ENCODE results near the gene IMMT. TPM values are rescaled to one million over a fixed set of nuclear protein-coding genes. Genes with fewer than 3 reads are reported as not detected.

Gene IMMT
- total and polyA plus RNA-seq, 9 of the 15 experiments (the other 6 are each of a cell fraction or from before 2014, with no cell fraction given), result 119 to 294 (median 140) TPM

GRCh38 chr2:86105969-86106945 lies 89.0 kb downstream of the IMMT start, which contains the start of gene PTCD3 (continued):
- TF ChIP-seq ZNF766 (CRISPR knock-in tag; conservative IDR thresholded peaks at IDR 0.05) (no peak; the same call in 1 of the 2 replicates), NFIC (IDR thresholded peaks at IDR 0.05) (0 out of 2 replicates have a peak, but pooled peaks have one; percentile 24), POU5F1 (IDR thresholded peaks at IDR 0.05; ENCODE audit: borderline replicate concordance, low read depth, low read length, partially characterized antibody) (no peak), KLF1 (tag; IDR thresholded peaks at IDR 0.05) (no peak), NR2C2 (CRISPR knock-in tag; IDR thresholded peaks at IDR 0.05) (peak; percentile 57; the same call in 1 of the 2 replicates), NR2C2 (tag; IDR thresholded peaks at IDR 0.05) (peak; percentile 96), PCBP1 (IDR thresholded peaks at IDR 0.05; ENCODE audit: low read depth, low read length, poor library complexity, severe bottlenecking) (no peak), TAF15 (IDR thresholded peaks at IDR 0.05; ENCODE audit: low read depth, low read length) (no peak), U2AF2 (optimal IDR thresholded peaks at IDR 0.05; ENCODE audit: low read depth, low read length) (no peak), FOXA1 (IDR thresholded peaks at IDR 0.05; ENCODE audit: borderline replicate concordance) (no peak), THAP7 (CRISPR knock-in tag; IDR thresholded peaks at IDR 0.05) (no peak), MECOM (CRISPR knock-in tag; IDR thresholded peaks at IDR 0.05) (no peak), CBFA2T2 (conservative IDR thresholded peaks at IDR 0.05) (no peak), FOXJ2 (tag; IDR thresholded peaks at IDR 0.05) (no peak; the same call in 1 of the 2 replicates), HDAC2 (IDR thresholded peaks at IDR 0.05) (peak; percentile 49; the same call in 1 of the 2 replicates), ZNF408 (CRISPR knock-in tag; IDR thresholded peaks at IDR 0.05; ENCODE audit: low read depth) (no peak), SMARCA5 (IDR thresholded peaks at IDR 0.05) (no peak), SAP30 (IDR thresholded peaks at IDR 0.05; ENCODE audit: borderline replicate concordance, insufficient read depth, low read depth, low read length, poor library complexity, severe bottlenecking) (peak; percentile 64), XRCC5 (IDR thresholded peaks at IDR 0.05; ENCODE audit: low read depth, low read length) (no peak), CHD2 (IDR thresholded peaks at IDR 0.05; ENCODE audit: low read depth, low read length) (no peak; the same call in 1 of the 2 replicates), SIX5 (IDR thresholded peaks at IDR 0.05; ENCODE audit: borderline replicate concordance in 1 of 2, insufficient read depth in 1 of 2, low read depth in 1 of 2, low read length in 2 of 2) (peak; percentile 24 to 62; a peak in 2 of 4 replicates), PTTG1 (tag; IDR thresholded peaks at IDR 0.05; ENCODE audit: low read depth) (no peak)
- TF ChIP-seq, protein P1, sequence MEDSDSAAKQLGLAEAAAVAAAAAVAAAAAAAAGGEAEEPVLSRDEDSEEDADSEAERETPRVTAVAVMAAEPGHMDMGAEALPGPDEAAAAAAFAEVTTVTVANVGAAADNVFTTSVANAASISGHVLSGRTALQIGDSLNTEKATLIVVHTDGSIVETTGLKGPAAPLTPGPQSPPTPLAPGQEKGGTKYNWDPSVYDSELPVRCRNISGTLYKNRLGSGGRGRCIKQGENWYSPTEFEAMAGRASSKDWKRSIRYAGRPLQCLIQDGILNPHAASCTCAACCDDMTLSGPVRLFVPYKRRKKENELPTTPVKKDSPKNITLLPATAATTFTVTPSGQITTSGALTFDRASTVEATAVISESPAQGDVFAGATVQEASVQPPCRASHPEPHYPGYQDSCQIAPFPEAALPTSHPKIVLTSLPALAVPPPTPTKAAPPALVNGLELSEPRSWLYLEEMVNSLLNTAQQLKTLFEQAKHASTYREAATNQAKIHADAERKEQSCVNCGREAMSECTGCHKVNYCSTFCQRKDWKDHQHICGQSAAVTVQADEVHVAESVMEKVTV (CRISPR knock-in tag; IDR thresholded peaks at IDR 0.05), result 0 out of 2 replicates have a peak, but pooled peaks have one; percentile 5
- TF ChIP-seq, protein P2, sequence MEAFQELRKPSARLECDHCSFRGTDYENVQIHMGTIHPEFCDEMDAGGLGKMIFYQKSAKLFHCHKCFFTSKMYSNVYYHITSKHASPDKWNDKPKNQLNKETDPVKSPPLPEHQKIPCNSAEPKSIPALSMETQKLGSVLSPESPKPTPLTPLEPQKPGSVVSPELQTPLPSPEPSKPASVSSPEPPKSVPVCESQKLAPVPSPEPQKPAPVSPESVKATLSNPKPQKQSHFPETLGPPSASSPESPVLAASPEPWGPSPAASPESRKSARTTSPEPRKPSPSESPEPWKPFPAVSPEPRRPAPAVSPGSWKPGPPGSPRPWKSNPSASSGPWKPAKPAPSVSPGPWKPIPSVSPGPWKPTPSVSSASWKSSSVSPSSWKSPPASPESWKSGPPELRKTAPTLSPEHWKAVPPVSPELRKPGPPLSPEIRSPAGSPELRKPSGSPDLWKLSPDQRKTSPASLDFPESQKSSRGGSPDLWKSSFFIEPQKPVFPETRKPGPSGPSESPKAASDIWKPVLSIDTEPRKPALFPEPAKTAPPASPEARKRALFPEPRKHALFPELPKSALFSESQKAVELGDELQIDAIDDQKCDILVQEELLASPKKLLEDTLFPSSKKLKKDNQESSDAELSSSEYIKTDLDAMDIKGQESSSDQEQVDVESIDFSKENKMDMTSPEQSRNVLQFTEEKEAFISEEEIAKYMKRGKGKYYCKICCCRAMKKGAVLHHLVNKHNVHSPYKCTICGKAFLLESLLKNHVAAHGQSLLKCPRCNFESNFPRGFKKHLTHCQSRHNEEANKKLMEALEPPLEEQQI (IDR thresholded peaks at IDR 0.05), result no peak

Data from K562 (cell line).